OCI-LY1 (cell line): ENCODE data around the gene KRTAP1-1.

Experiments used
- H2AFZ ChIP-seq: fragments of 200-600 bp; sonication (generic), shearing (Covaris generic); 2 replicates; pipeline ENCODE4 v1.6.0; 2014; ENCODE audit warnings: antibody characterized with exemption, mild to moderate bottlenecking, low read length
- H3F3A ChIP-seq: fragments of 200-600 bp; sonication (generic), shearing (Covaris generic); 2 replicates; pipeline ENCODE4 v1.6.0; 2014; ENCODE audit warnings: mild to moderate bottlenecking, antibody characterized with exemption, low read length, moderate library complexity; ENCODE audit not compliant: insufficient read depth
- H3K27ac ChIP-seq: fragments of 200-600 bp; sonication (generic); 2 replicates; pipeline ENCODE4 v1.5.1; 2014; ENCODE audit warnings: low read length, mixed run types, mild to moderate bottlenecking, low read depth; ENCODE audit not compliant: poor library complexity, severe bottlenecking
- H3K27me3 ChIP-seq: fragments of 200-600 bp; sonication (generic); 2 replicates; pipeline ENCODE4 v1.6.0; 2014; ENCODE audit warnings: antibody characterized with exemption, mild to moderate bottlenecking, low read length, moderate library complexity; ENCODE audit not compliant: insufficient read depth
- H3K36me3 ChIP-seq: fragments of 200-600 bp; sonication (generic); 2 replicates; pipeline ENCODE4 v1.6.1; 2014; ENCODE audit warnings: mild to moderate bottlenecking, antibody characterized with exemption, low read length, moderate library complexity, mixed read lengths; ENCODE audit not compliant: insufficient read depth
- H3K4me1 ChIP-seq: fragments of 200-600 bp; sonication (generic); 2 replicates; pipeline ENCODE4 v1.5.1; 2014; ENCODE audit warnings: mild to moderate bottlenecking, low read length, moderate library complexity; ENCODE audit not compliant: insufficient read depth, severe bottlenecking
- H3K4me2 ChIP-seq: fragments of 200-600 bp; sonication (generic), shearing (Covaris generic); 2 replicates; pipeline ENCODE4 v1.6.1; 2014; ENCODE audit warnings: low read length
- H3K4me3 ChIP-seq: fragments of 200-600 bp; sonication (generic); 2 replicates; pipeline ENCODE4 v1.5.1; 2014; ENCODE audit warnings: low read length, low read depth, mild to moderate bottlenecking, mixed read lengths; ENCODE audit not compliant: poor library complexity, severe bottlenecking
- H3K79me2 ChIP-seq: fragments of 200-600 bp; shearing (Covaris generic); 2 replicates; pipeline ENCODE4 v1.6.1; 2016; ENCODE audit warnings: mixed run types, low read length, mixed read lengths; ENCODE audit not compliant: insufficient read depth
- H3K9ac ChIP-seq: fragments of 200-600 bp; sonication (generic), shearing (Covaris generic); 2 replicates; pipeline ENCODE4 v1.6.1; 2014; ENCODE audit warnings: mild to moderate bottlenecking, low read length, mixed read lengths
- H3K9me2 ChIP-seq: fragments of 200-600 bp; sonication (generic), shearing (Covaris generic); 2 replicates; pipeline ENCODE4 v1.6.1; 2014; ENCODE audit warnings: low read depth, mild to moderate bottlenecking, low read length, mixed read lengths
- H3K9me3 ChIP-seq: fragments of 200-600 bp; shearing (Covaris generic); 2 replicates; pipeline ENCODE4 v1.6.1; 2014; ENCODE audit warnings: low read length, mixed read lengths
- H4K20me1 ChIP-seq: fragments of 200-600 bp; sonication (generic), shearing (Covaris generic); 2 replicates; pipeline ENCODE4 v1.6.0; 2016; ENCODE audit warnings: mild to moderate bottlenecking, low read length; ENCODE audit not compliant: insufficient read depth
- CTCF ChIP-seq: fragments of 200-600 bp; sonication (generic), shearing (Covaris generic); IDR thresholded peaks from 2 replicates; pipeline ENCODE4 v1.5.1; 2017; ENCODE audit warnings: mild to moderate bottlenecking, antibody characterized with exemption, low read length, moderate library complexity, mixed read lengths
- EZH2 ChIP-seq: fragments of 200-600 bp; sonication (generic), shearing (Covaris generic); IDR thresholded peaks from 2 replicates; pipeline ENCODE4 v1.8.0; 2017; ENCODE audit warnings: borderline replicate concordance, mixed run types, mild to moderate bottlenecking, antibody characterized with exemption, low read length, moderate library complexity, mixed read lengths

KRTAP1-1 gene

DNA sequence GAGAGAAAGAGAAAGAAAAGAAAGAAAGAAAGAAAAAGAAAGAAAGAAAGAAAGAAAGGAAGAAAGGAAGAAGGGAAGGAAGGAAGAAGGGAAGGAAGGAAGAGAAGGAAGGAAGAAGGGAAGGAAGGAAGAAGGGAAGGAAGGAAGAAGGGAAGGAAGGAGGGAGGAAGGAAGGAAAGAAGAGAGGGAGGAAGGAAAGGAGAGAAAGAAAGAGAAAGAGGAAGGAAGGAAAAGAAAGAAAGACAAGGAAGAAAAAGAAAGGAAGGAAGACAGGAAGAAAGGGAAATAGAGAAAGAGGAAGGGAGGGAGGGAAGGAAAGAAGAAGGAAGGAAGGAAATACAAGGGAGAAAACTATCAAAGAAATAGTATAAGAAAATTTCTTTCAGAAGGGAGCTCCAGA lies 35.5 kb upstream of the KRTAP1-1 start:
- no peak overlapping the region for H3K9ac ChIP-seq
- H3K36me3 ChIP-seq = no peaks in the 10 kb centered on the region
- H3K27ac ChIP-seq = no peak overlapping the region
- no peak overlapping the region for H3K4me3 ChIP-seq
- TF ChIP-seq CTCF = no peak
- no peak for TF ChIP-seq EZH2
- H3K9me3 ChIP-seq = no peaks in the 10 kb centered on the region
- H3K9me2 ChIP-seq = no peaks in the 10 kb centered on the region
- no peaks in the 10 kb centered on the region for H3K4me1 ChIP-seq
- no peaks in the 10 kb centered on the region for H4K20me1 ChIP-seq
- H3K4me2 ChIP-seq = no peak overlapping the region
- no peaks in the 10 kb centered on the region for H3F3A ChIP-seq
- H3K27me3 ChIP-seq = no peaks in the 10 kb centered on the region
- H3K79me2 ChIP-seq = no peaks in the 10 kb centered on the region
- no peak overlapping the region for H2AFZ ChIP-seq

DNA sequence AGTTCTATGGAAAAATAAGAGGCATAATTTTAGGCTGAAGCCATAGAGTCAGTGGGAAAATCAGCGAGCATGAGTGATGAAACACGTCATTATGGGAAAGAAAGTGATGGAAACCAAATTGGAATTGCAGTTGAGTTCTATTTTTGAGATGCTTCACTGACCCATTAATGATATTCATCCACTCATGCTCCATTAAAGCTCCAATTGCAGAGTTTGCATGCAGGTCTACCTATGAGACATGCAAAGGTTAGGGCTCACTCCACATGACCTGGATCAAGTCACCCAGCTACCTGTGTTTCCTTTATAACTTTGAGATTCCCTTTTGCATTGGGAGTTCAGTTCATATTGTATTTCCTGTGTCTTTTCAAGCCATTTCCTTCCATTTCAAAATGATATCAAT lies 32.4 kb upstream of the KRTAP1-1 start:
- no peaks in the 10 kb centered on the region for H3K36me3 ChIP-seq
- no peaks in the 10 kb centered on the region for H3K27me3 ChIP-seq
- no peak overlapping the region for H3K4me3 ChIP-seq
- H3K4me2 ChIP-seq = no peak overlapping the region
- H3K9ac ChIP-seq = no peak overlapping the region
- H3K27ac ChIP-seq = no peak overlapping the region
- no peaks in the 10 kb centered on the region for H3K79me2 ChIP-seq
- no peak overlapping the region for H2AFZ ChIP-seq
- no peaks in the 10 kb centered on the region for H4K20me1 ChIP-seq
- H3F3A ChIP-seq = no peaks in the 10 kb centered on the region
- no peaks in the 10 kb centered on the region for H3K4me1 ChIP-seq
- H3K9me3 ChIP-seq = no peaks in the 10 kb centered on the region
- no peak for TF ChIP-seq CTCF
- no peak for TF ChIP-seq EZH2
- no peaks in the 10 kb centered on the region for H3K9me2 ChIP-seq

DNA sequence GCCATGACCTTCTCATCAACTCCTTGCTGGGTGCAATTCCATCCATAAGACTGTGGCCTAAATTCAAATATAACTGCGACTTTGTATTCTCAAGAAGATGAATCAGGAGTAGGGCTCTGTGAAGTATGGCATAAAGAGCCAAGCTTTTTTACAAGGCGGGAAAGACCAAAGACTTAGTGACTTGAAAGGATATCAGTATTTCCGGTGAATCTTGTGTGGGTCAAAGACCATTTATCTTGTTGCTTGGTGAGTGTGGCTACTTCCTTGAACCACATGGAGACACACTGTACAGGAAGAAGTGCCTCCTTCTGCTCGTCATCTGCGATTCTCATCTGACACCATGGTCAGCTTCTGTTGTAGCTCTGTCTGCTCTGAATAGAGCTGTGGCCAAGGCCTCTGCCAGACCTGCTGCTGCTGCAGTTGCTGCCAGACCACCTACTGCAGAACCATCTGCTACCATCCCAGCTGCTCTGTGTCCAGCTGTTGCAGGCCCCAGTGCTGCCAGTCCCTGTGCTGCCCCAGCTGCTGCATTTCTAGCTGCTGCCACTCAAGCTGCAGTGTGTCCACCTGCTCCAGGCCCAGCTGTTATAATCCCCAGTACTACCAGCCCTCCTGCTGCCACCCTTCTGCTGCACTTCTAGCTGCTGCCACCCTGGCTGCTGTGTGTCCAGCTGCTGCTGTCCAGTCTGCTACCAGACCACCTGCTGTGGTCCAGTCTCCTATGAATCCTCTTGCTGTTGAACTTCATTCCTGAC lies 30.5 kb upstream of the KRTAP1-1 start:
- no peaks in the 10 kb centered on the region for H3K9me2 ChIP-seq
- H2AFZ ChIP-seq = no peak overlapping the region
- H3F3A ChIP-seq = no peaks in the 10 kb centered on the region
- no peak overlapping the region for H3K4me3 ChIP-seq
- no peaks in the 10 kb centered on the region for H4K20me1 ChIP-seq
- TF ChIP-seq EZH2 = no peak
- no peak for TF ChIP-seq CTCF
- no peaks in the 10 kb centered on the region for H3K79me2 ChIP-seq
- H3K27ac ChIP-seq = no peak overlapping the region
- H3K9me3 ChIP-seq = no peaks in the 10 kb centered on the region
- no peak overlapping the region for H3K4me2 ChIP-seq
- H3K27me3 ChIP-seq = no peaks in the 10 kb centered on the region
- no peak overlapping the region for H3K9ac ChIP-seq
- no peaks in the 10 kb centered on the region for H3K36me3 ChIP-seq
- H3K4me1 ChIP-seq = no peaks in the 10 kb centered on the region
